Measurements from ENCODE around the gene LRCH1.

- TF ChIP-seq CTCF (IDR thresholded peaks at IDR 0.05) (no peak), POLR2AphosphoS5 (IDR thresholded peaks at IDR 0.05) (no peak)
Measured at GRCh38 chr13:46638262-46638661, 85.3 kb downstream of the LRCH1 start.

Measured in transverse colon (tissue), 4 donors.